Right renal cortex interstitium (tissue), 3 donors: ENCODE measurements around the gene KCNJ14. TPM values are rescaled to one million over a fixed set of nuclear protein-coding genes. Genes with fewer than 3 reads are reported as not detected.
A peak's percentile ranks its signal among the peaks of the same experiment; 100 is the strongest.

ENCODE experiments used
- DNase-seq, 3 donors: peaks; one replicate each; pipeline ENCODE4 v3.0.0-alpha.2; 2013; ENCODE audit warnings: low read depth in 3 of 3, low spot score in 2 of 3
- polyA plus RNA-seq, 3 donors: library from polyadenylated mRNA; unstranded; fragments of 120-200 nt; gene quantifications; one replicate each; pipeline ENCODE4 v1.2.1, GENCODE V29; 2013; ENCODE audit not compliant: insufficient read length in 3 of 3

KCNJ14 gene
- polyA plus RNA-seq, 3 donors, result 0.55 to 0.67 (median 0.61) TPM

DNA sequence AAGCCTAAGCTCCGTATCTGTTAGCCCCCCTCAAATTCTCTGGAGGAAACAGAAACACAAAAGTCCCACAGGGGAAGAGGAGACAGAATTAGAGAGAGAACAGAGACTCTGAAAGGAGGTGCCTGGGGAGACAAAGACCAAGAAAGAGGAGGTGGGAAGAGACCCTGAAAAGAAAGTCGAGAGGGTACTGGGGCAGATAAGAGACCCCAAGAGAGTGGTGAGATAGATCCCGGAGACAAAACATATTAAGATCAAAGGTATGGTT lies 10.5 kb upstream of the KCNJ14 start:
- no peak for DNase-seq

DNA sequence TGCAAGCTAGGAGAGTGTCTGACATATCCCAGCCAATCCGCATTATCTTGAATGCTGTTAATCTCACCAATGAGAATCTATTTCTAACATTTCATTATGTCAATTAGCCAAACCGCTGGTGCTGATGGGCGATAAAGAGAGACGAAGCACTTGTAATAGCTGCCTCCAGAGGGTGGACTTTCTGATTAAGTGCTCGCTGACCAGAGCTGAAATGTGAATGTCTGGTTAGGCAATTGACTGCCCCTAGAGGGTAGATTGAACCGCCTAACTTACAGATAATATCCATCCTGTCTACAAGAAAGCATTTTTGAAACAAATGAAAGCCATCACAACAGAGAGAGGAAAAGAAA lies 10.1 kb upstream of the KCNJ14 start:
- DNase-seq, result no peak

DNA sequence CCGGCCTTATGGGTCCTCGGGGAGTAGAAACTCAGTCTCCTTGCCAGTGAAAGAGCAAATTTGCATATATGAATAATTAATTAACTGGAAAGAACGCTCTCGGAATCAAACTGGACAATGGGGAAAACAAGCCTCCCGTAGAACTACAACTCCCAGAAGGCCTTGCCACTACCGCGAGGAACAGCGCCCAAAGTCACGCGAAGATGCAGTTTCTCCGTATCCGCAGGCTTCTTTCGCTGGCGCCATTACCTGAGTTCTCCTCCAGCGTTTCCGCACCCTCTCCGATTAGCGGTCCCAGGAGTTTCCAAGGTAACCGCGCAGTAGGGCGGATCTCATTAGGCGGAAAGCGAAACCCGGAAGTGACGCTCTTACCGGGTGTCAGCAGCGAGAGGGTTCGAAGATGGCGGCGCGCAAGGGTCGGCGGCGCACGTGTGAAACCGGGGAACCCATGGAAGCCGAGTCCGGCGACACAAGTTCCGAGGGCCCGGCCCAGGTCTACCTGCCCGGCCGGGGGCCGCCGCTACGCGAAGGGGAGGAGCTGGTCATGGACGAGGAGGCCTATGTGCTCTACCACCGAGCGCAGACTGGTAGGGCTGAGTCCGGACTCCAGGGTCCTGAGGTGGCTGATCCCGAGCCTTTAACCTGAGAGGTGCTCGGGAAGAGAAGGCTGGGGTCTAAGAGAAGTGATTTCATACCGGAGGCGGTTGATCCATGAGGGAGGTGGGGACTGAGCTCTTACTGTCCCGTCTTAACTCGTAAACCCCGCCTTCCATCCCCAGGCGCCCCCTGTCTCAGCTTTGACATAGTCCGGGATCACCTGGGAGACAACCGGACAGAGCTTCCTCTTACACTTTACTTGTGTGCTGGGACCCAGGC lies 9.5 kb upstream of the KCNJ14 start, which contains the start of gene GRWD1:
Gene GRWD1, plus strand, starts transcription at position 378 of the 876 bp plus-strand sequence. Its CDS starts 23 bp downstream, at position 401.
- DNase-seq, result peak; percentile 93 to 94 (median 94)

DNA sequence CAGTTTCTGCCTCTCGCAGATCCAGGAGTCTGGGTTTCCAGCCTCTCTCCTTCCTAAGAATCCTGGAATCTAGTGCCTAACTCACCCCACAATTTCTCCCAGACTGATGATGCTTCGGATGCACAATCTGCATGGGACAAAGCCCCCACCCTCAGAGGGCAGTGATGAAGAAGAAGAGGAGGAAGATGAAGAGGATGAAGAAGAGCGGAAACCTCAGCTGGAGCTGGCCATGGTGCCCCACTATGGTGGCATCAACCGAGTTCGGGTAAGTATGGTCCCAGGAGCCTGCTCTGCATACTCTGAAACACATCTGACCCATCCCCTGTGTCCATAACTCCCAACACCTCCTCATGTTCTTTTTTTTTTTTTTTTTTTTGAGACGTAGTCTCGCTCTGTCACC lies 8.8 kb upstream of the KCNJ14 start:
- DNase-seq, result no peak

DNA sequence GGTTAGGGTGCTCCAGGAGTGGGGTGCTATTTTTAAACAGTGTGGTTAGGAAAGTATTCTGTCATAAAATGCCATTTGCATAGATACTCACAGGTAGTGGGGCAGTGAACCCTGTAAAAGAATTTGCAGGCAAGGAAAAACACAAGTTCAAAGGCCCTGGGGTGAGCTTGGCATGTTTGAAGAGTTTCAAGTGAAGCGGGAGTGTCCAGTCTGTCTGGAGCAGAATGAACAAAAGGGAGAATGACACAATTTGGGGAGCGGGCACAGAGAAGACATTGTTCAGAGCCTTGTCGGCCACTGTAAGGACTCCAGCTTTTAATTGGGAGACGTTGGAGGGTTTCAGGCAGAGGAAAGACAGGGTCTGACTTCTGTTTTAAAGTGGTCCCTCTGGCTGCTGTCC lies 6.8 kb upstream of the KCNJ14 start:
- no peak for DNase-seq

DNA sequence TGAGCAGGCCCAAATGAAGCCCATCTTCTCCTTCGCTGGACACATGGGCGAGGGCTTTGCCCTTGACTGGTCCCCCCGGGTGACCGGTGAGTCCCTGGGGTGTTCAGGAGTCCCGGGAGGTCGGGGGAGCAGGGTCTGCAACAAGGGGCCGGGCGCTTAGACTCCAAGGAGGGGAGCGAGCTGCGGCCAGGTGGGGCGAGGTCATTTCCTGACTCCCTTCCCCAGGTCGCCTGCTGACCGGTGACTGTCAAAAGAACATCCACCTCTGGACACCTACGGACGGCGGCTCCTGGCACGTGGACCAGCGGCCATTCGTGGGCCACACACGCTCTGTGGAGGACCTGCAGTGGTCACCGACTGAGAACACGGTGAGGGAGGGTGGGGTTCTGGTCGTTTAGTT lies 4.9 kb upstream of the KCNJ14 start:
- no peak for DNase-seq

DNA sequence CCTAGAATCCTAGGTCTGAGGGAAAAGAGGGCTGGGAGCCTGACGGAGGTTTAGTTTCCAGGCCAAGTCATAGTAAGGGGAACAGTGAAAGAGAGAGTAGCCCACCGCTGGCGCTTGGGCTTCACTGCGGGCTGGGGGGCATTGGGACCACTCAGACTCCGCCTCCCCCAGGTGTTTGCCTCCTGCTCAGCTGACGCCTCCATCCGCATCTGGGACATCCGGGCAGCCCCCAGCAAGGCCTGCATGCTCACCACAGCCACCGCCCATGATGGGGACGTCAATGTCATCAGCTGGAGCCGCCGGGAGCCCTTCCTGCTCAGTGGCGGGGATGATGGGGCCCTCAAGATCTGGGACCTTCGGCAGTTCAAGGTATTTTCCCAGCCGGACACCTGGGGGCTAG lies 4.5 kb upstream of the KCNJ14 start:
- no peak for DNase-seq

DNA sequence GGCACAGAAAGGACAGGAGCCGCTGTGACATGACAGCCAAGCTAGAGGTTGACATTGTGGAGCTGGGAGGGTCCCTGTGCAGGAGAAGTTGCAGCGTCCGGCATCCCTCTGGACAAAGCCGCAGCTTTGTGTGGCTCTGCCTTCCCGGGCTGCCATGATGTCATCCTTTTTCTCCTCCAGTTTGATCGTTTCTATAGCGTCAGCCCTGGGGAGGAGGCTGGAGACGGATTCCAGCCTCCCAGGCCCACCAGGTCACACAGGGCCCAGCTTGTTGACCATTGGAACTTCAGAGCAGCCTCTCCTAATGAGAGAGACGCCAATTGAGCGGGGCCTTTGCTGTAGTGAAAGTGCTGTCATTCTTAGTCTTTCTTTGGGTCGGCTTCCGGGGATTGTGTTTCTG lies 3.8 kb upstream of the KCNJ14 start:
- DNase-seq, result no peak

DNA sequence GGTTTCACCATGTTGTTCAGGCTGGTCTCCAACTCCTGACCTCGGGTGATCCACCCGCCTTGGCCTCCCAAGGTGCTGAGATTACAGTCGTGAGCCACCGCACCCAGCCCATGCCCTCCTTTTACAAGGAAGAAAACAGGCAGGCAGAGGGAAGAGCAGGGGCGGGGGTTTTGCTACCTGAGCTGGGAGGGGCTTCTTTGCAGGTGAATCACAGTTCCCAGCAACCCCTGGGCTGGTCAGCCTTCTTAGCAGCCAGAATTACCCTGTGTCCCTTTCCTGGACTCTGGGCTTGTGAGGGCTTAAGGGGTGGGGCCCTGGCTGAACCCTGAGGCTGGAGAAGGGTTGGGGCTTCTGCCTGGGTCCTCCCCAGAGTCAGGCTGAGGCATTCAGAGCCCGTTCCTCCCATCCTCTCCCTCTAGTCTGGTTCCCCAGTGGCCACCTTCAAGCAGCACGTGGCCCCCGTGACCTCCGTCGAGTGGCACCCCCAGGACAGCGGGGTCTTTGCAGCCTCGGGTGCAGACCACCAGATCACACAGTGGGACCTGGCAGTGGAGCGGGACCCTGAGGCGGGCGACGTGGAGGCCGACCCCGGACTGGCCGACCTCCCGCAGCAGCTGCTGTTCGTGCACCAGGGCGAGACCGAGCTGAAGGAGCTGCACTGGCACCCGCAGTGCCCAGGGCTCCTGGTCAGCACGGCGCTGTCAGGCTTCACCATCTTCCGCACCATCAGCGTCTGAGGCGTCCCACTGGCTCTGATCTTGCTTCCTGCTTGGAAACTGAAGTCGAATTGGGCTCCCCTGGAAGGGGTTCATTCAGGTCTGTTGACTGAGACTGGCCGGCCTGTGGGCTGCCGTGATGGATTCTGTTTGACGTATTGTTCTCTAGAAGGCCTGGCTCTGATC lies 2.8 kb upstream of the KCNJ14 start:
- DNase-seq, result no peak

DNA sequence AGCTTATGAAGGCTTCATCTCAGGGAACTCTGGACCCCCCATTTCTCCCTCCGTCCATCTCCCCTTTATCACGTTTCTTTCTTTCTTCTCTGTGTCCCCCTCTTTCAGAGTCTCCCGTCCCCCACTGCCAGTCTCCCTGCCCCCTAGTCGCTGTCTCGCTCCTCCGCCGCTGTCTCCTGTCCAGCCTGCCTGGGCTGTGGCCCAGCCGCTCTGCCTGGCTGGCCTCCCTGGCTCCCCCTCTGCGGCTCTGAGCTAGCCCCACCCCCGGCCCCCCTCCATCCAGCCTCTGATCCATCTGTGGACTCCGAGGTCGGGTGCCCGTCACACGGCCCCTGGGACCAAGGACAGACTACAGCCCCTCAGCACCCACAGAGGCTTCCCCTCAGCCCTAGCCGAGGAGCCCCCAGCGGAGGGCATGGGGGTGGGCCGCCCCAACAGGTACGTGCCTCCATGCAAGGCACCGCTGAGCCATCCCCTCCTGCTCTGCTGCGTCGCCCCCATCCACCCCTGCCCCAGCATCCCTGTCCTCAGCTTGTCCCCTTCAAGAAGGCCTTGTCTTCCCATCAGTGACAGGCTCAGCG lies 1.1 kb upstream of the KCNJ14 start:
- DNase-seq, result no peak

DNA sequence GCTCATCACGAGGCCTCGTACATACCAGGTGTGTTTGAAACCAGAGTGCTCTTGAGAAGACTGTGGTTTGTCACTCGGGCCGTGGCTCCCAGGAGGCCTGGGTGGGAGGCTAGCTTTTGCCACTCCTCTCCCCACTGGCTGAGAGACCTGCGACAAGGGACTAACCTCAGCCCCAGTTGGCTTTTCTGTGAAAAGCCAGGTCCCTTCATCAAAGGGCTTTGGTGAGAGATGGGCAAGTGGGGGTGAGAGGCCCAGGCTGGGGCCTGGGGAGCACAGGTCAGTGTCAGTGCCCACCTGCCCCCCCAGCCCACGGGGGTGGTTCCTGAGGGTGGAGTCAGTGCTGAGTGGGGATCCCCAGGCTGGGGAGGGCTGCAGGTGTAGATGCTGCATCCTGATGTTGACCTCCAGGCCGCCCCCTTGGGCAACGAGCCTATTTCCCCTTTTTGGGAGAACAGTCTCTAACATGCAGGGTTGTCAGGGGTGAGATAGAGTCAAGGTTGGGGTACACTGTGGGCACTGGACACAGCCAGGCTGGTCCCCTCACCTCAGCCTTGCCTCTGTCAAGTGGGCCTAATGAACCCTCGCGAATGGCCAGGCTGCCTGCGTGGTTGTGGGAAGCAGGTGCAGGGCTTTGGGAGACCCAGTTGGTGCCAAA lies 661 bp downstream of the KCNJ14 start:
- DNase-seq, result no peak

DNA sequence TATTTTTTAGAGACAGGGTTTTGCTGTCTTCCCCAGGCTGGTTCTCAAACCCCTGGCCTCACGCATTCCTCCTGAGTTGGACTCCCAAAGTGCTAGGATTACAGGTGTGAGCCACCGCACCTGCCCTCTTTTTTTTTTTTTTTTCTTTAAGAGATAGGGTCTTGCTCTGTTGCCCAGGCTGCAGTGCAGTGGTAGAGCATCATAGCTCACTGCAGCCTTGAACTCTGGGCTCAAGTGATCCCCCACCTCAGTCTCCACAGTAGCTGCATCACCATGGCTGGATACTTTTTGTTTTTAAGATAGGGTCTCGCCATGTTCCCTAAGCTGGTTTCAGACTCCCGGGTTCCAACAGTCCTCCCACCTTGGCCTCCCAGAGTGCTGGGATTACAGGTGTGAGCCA lies 1.5 kb downstream of the KCNJ14 start:
- no peak for DNase-seq

DNA sequence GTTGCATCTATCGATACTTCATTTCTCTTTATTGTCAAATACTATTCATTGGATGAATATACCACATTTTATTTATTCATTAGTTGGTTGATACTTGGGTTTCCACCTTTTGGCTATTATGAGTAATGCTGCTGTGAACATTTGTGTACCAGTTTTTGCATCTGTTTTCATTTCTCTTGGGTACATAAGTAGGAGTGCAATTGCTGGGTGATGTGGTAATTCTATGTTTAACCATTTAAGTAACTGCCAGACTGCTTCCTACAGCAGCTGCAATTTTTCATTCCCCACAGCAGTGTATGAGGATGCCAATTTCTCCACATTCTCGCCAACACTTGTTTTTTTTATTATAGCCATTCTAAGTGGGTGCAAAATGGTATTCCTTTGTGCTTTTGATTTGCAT lies 2.6 kb downstream of the KCNJ14 start:
- DNase-seq, result no peak

DNA sequence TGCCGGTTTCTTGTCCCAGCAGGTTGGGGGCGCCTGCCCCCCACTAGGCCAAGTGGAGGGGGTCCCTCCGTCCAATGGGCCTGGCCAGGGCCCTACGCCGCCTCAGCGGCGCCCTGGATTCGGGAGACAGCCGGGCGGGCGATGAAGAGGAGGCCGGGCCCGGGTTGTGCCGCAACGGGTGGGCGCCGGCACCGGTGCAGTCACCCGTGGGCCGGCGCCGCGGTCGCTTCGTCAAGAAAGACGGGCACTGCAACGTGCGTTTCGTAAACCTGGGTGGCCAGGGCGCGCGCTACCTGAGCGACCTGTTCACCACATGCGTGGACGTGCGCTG lies 6.2 kb downstream of the KCNJ14 start:
- no peak for DNase-seq

DNA sequence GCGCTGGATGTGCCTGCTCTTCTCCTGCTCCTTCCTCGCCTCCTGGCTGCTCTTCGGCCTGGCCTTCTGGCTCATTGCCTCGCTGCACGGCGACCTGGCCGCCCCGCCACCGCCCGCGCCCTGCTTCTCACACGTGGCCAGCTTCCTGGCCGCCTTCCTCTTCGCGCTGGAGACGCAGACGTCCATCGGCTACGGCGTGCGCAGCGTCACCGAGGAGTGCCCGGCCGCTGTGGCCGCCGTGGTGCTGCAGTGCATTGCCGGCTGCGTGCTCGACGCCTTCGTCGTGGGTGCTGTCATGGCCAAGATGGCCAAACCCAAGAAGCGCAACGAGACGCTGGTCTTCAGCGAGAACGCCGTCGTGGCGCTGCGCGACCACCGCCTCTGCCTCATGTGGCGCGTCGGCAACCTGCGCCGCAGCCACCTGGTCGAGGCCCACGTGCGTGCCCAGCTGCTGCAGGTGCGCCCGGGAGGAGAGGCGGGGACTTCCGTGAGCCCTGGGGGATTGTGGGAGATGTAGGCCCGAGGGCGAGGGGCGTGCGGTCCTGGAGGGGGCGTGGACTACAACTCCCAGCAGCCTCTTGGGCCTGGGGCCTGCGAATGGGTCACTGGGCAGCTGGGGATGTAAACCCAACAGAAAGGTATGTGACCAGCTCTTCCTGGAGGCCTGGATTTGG lies 6.7 kb downstream of the KCNJ14 start:
- DNase-seq, result no peak

DNA sequence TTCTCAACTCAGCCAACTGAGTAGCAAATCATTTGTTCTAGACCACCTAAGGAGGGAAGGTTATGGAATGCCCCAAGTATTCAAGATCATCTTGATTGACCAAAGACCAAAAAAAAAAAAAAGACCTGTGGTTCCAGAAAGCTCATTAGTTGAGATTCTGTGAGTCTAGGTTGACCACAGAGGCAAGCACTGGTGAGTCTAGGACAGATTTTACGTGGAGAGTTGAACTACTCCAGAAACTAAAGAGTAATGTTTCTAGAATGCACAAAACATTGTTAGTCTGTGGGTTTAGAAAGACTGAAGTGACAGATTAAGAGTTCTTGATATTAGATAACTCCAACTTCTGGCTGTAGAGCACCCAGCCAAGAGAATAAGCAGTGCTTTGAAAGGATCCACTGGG lies 9.8 kb downstream of the KCNJ14 start:
- DNase-seq, result no peak

DNA sequence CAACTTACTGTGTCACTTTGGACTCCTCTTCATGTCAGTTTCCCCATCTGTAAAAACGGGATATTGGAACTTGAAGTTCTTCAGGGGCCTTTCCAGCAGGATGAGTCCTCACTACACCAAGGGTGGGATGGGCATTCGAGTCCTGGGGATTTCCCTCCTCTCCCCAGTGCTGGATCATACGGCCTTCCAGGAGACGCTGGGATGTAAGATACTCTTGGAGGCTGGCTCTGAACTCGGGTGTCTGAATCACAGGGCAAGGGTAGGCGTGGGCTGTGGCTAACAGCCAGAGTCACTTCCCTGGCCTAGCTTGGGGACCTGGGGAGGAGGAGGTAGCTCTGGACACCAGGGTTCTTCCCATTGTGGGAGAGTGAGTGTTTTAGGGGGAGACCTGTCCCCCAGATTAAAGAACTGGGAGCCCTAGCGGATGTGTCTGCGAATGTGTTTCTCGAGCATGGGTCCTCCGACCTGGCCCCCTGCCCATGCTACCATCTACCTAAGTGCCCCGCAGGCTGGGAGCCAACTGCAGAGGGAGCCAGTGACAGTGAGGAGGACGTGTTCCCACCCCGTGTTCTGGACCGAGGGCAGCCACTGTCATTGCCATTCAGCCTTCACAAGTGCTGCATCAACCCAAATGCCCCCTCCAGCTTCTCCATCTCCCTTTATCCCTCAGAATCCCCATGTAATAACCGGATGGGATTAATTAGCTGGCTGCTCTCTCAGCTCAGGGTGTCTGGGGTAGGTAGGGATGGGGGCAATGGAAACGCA lies 11.4 kb downstream of the KCNJ14 start:
- DNase-seq, result no peak

DNA sequence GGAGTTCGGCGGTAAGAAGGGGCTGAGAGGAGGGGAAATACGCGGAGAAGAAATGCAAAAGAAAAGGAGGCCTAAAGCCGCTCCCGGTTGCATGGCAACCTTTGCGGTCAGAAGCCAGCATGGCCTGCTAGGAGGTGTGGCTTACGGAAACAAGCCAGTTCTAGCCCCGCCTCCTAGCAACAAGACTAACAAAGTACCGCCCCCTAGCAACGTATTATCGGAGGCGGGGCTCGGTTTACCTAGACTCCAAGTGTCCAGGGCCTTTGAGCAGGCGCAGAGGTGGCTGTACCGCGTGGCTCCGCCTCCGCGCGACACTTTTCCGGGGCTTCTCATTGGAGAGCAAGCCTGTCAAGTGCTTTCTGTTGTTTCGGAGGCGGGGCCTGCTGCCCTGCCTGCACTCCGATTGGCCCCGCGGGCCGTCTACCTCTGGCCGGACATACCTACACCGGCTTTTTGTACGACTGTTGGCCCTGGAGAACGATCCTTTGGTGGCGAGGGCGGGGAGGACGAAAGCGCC lies 13.5 kb downstream of the KCNJ14 start:
- DNase-seq, result peak; percentile 100

DNA sequence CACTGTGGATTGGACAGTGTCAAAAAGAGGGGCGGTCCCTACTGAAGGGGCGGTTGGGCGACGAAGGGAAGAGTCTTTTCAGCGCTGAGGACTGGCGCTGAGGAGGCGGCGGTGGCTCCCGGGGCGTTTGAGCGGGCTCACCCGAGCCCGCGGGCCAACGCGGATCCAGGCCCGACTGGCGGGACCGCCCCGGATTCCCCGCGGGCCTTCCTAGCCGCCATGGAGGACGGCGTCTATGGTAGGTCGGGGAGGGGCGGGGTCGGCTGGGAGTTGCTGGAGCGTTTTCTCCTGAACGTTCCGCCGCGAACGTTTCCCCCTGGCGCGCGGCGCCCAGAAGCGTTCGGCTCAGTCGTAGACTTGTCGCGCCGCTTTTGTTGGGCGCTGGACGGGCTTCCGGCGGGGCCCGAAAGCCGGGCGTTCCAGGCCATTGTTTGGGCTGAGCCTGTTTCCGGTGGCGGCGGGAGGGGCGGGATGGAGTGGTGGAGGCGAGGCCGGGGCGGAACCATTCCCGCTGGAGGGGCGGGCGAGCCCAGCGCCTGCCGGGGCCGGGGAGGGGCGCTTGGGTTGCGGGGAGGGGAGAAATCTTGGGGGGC lies 14.0 kb downstream of the KCNJ14 start, which contains the start of gene CYTH2:
Gene CYTH2, plus strand, starts transcription at position 81 of the 593 bp plus-strand sequence. Its CDS starts 139 bp downstream, at position 220.
- no peak for DNase-seq
